ENCODE results near the gene TRPM3.

DNA sequence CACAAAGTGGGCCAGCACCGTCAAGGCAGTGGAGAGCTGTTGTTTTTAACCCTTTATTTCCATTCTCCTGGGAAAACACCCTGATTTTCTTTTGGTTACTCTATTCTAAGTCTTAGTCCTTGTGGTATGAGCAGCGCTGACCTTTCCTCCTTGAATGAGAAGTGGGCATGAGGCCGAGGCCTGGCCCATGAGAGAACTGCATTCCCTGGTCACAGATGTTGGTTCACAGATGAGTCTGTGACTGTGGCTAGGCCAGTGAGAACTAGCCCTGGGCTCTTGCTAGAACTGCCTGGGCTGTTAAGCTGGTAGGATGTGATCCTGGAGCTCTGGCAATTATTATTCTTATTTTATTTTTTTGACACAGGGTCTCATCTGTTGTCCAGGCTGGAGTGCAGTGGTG lies 635.3 kb downstream of the TRPM3 start:
- TF ChIP-seq CTCF (conservative IDR thresholded peaks at IDR 0.05) (no peak), ZFX (IDR thresholded peaks at IDR 0.05) (no peak)

Data from C4-2B (cell line).